K562 (cell line): ENCODE measurements around the gene SLC3A2. TPM values are rescaled to one million over a fixed set of nuclear protein-coding genes. Genes with fewer than 3 reads are reported as not detected.

Experiments used
- ARNT ChIP-seq, 2 experiments: fragments of 450-650 bp; IDR thresholded peaks; 2 replicates each; pipeline ENCODE4 v1.6.1; 2016; ENCODE audit warnings: mild to moderate bottlenecking in 1 of 2
- BRD9 ChIP-seq: fragments of 450-650 bp; IDR thresholded peaks from 2 replicates; pipeline ENCODE4 v1.6.1; 2018; ENCODE audit warnings: low read depth; ENCODE audit not compliant: partially characterized antibody
- CREB3 ChIP-seq: fragments of 450-650 bp; conservative IDR thresholded peaks from 2 replicates; pipeline ENCODE4 v1.6.1; 2016; ENCODE audit warnings: missing genetic modification characterization, low read depth, mild to moderate bottlenecking, missing compliant biosample characterization, moderate library complexity
- JUN ChIP-seq, 2 experiments: sonication (generic) in 1 of 2; formaldehyde crosslinking in 1 of 2; IDR thresholded peaks; 2 replicates each; pipeline versions ENCODE4 v1.6.1 to v1.8.0; 2012 to 2022; ENCODE audit warnings: borderline replicate concordance in 2 of 2, mild to moderate bottlenecking in 2 of 2, improper control_type of control experiment in 1 of 2, low read depth in 1 of 2, low read length in 1 of 2, missing genetic modification reagents in 1 of 2
- MBD1 ChIP-seq: fragments of 250-450 bp; sonication (Bioruptor Pico); IDR thresholded peaks from 2 replicates; pipeline ENCODE4 v1.8.0; 2022; ENCODE audit warnings: inconsistent platforms
- MYC ChIP-seq, 2 experiments: fragments of 250-450 bp in 1 of 2; sonication (Bioruptor Pico) in 1 of 2; IDR thresholded peaks; 2 replicates each; pipeline versions ENCODE4 v1.5.1 to v1.6.1; 2012 to 2021; ENCODE audit warnings: low read depth in 2 of 2, borderline replicate concordance in 1 of 2, improper control_type of control experiment in 1 of 2, low read length in 1 of 2, mild to moderate bottlenecking in 1 of 2, moderate library complexity in 1 of 2
- PML ChIP-seq: IDR thresholded peaks from 2 replicates; pipeline ENCODE4 v1.6.1; 2012; ENCODE audit warnings: low read length, inconsistent platforms
- POLR2G ChIP-seq: fragments of 200-400 bp; formaldehyde crosslinking; IDR thresholded peaks from 2 replicates; pipeline ENCODE4 v1.6.1; 2017; ENCODE audit warnings: low read depth, mild to moderate bottlenecking, antibody characterized with exemption, low read length, moderate library complexity
- RAD21 ChIP-seq, 2 experiments: fragments of 250-450 bp in 1 of 2; fragments of 450-650 bp in 1 of 2; sonication (Bioruptor Pico) in 1 of 2; formaldehyde crosslinking in 1 of 2; IDR thresholded peaks in 1 of 2; conservative IDR thresholded peaks in 1 of 2; 2 replicates each; pipeline versions ENCODE4 v1.4.0 to v1.8.0; 2020 to 2022; ENCODE audit warnings: mild to moderate bottlenecking in 2 of 2, moderate library complexity in 1 of 2
- SNAPC5 ChIP-seq: fragments of 250-450 bp; sonication (Bioruptor Pico); IDR thresholded peaks from 2 replicates; pipeline ENCODE4 v1.8.0; 2021; ENCODE audit warnings: moderate library complexity, mild to moderate bottlenecking, inconsistent platforms
- SRSF7 ChIP-seq: fragments of 200-400 bp; formaldehyde crosslinking; optimal IDR thresholded peaks from 2 replicates; pipeline ENCODE3; 2017; ENCODE audit warnings: mild to moderate bottlenecking, low read depth, low read length
- TAF7 ChIP-seq: fragments of 450-650 bp; IDR thresholded peaks from 2 replicates; pipeline ENCODE4 v1.6.1; 2016; ENCODE audit warnings: missing genetic modification characterization, missing compliant biosample characterization
- TAF9B ChIP-seq: fragments of 450-650 bp; IDR thresholded peaks from 2 replicates; pipeline ENCODE4 v1.6.1; 2018; ENCODE audit warnings: mild to moderate bottlenecking; ENCODE audit not compliant: partially characterized antibody
- TRIM28 ChIP-seq: fragments of 450-650 bp; IDR thresholded peaks from 2 replicates; pipeline ENCODE4 v1.6.1; 2017
- ZNF143 ChIP-seq: sonication (generic); formaldehyde crosslinking; IDR thresholded peaks from 2 replicates; pipeline ENCODE4 v1.9.0; 2022; ENCODE audit warnings: mild to moderate bottlenecking, missing genetic modification reagents
- ZNF589 ChIP-seq: fragments of 200-800 bp; sonication (Bioruptor generic); IDR thresholded peaks from 2 replicates; pipeline ENCODE4 v1.6.1; 2016; ENCODE audit warnings: low read depth, missing genetic modification characterization, missing compliant biosample characterization
- ZNF785 ChIP-seq: fragments of 250-450 bp; sonication (Bioruptor Pico); IDR thresholded peaks from 2 replicates; pipeline ENCODE4 v1.4.0; 2020; ENCODE audit warnings: mild to moderate bottlenecking
- polyA plus RNA-seq, 8 experiments: library from polyadenylated mRNA; depleted of rRNA in 4 of 8; stranded (reverse) in 5 of 8; unstranded in 3 of 8; fragments of >200 nt; fragmentation: Nextera tagmentation in 2 of 8; fragmentation: Illumina TruSeq in 1 of 8; extraction: Ambion mirVana in 2 of 8; extraction: Trizol in 1 of 8; gene quantifications; 2 replicates each; pipeline versions ENCODE4 v1.2.1 to v1.2.3, GENCODE V29; 2011 to 2014; ENCODE audit warnings: inconsistent platforms in 1 of 8, missing spikeins in 1 of 8
- total RNA-seq, 7 experiments: library from RNA; depleted of rRNA in 6 of 7; stranded (reverse); fragments of >200 nt in 6 of 7; fragmentation: Illumina TruSeq in 2 of 7; extraction: Trizol in 2 of 7; gene quantifications; 2 replicates each; pipeline versions ENCODE4 v1.2.1 to v1.2.3, GENCODE V29; 2011 to 2021; ENCODE audit warnings: low replicate concordance in 1 of 7
- TF ChIP-seq, protein P1 (sequence below): sonication (generic); formaldehyde crosslinking; IDR thresholded peaks from 2 replicates; pipeline ENCODE4 v1.8.0; 2022; ENCODE audit warnings: missing genetic modification reagents, mild to moderate bottlenecking, moderate library complexity, borderline replicate concordance

The SLC3A2 gene
- total and polyA plus RNA-seq, 9 of the 15 experiments (the other 6 are each of a cell fraction or from before 2014, with no cell fraction given), result 20.0 to 296 (median 214) TPM

DNA sequence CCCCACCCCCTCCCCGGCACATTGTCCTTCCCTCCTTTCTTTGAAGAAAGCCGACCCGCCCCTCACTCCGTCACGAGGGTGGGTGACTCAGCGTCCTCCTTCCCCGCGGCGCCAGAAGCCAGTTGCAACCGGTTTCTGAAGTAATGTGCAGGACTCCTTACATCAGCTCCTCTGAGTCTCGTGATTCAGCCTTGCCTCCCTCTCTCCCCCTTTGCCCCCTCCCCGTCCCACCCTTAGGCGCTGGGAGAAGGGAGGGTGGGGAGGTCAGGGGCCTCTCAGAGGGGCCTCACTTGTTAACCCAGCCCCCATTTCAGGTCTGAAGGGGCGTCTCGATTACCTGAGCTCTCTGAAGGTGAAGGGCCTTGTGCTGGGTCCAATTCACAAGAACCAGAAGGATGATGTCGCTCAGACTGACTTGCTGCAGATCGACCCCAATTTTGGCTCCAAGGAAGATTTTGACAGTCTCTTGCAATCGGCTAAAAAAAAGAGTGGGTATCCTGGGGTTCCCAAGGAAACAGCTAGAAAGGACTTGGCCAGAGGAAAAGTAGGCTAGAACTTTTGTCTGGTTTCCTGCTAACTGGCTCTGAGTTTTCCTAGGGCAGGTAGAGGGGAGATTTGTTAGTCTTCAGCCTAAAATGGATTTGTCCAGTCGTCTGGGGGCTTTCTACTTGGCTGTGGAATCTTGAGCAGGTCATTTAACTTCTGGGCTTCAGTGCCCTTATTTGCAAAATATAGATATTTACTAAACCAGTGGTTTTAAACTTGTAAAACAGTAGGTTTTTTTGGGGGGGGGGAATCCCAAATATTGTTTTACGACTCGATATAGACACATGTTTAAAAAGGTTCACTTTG, 1.1 kb downstream of the SLC3A2 start (continued):
- TF ChIP-seq PML (0 out of 2 replicates have a peak, but pooled peaks have one; percentile 22), TRIM28 (no peak), ZNF785 (no peak), POLR2G (no peak), SNAPC5 (CRISPR knock-in tag) (no peak), ARNT (IDR thresholded peaks at IDR 0.05) (0 out of 4 replicates have a peak, but pooled peaks of 1 of the 2 experiments have one; percentile 22), SRSF7 (no peak), ZNF589 (CRISPR knock-in tag) (peak; percentile 87), ZNF143 (CRISPR knock-in tag) (no peak), MYC (IDR thresholded peaks at IDR 0.05; ENCODE audit: low read depth, low read length) (peak; percentile 96), MYC (CRISPR knock-in tag; IDR thresholded peaks at IDR 0.05; ENCODE audit: borderline replicate concordance, low read depth) (no peak), BRD9 (peak; percentile 82), RAD21 (CRISPR knock-in tag; conservative IDR thresholded peaks at IDR 0.05 in 1 of 2, IDR thresholded peaks at IDR 0.05 in 1 of 2) (0 out of 4 replicates have a peak, but pooled peaks of 1 of the 2 experiments have one; percentile 2), TAF9B (peak; percentile 78), JUN (IDR thresholded peaks at IDR 0.05; ENCODE audit: borderline replicate concordance, low read depth, low read length) (peak; percentile 92), JUN (CRISPR knock-in tag; IDR thresholded peaks at IDR 0.05; ENCODE audit: borderline replicate concordance) (no peak), MBD1 (CRISPR knock-in tag) (no peak), TAF7 (tag) (peak; percentile 40; the same call in 1 of the 2 replicates), CREB3 (no peak)
- TF ChIP-seq, protein P1, sequence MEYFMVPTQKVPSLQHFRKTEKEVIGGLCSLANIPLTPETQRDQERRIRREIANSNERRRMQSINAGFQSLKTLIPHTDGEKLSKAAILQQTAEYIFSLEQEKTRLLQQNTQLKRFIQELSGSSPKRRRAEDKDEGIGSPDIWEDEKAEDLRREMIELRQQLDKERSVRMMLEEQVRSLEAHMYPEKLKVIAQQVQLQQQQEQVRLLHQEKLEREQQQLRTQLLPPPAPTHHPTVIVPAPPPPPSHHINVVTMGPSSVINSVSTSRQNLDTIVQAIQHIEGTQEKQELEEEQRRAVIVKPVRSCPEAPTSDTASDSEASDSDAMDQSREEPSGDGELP (CRISPR knock-in tag), result peak; percentile 51
